HG02763 (cell line): ENCODE results near the gene RAD52.
"Not testable (repeated sequence)": the region's sequence is repeated elsewhere in the genome, so short reads cannot be mapped to it uniquely, and the experiment has no call there.

Source experiments
- ATAC-seq: cut with Tn5 transposase; IDR thresholded peaks from one replicate; pipeline ENCODE4 v1.9.1; 2021; ENCODE audit warnings: mild to moderate bottlenecking, moderate library complexity; ENCODE audit not compliant: unreplicated experiment

Gene RAD52

GRCh38 chr12:968545-968944, 19.1 kb upstream of the RAD52 start:
- no peak for ATAC-seq

DNA sequence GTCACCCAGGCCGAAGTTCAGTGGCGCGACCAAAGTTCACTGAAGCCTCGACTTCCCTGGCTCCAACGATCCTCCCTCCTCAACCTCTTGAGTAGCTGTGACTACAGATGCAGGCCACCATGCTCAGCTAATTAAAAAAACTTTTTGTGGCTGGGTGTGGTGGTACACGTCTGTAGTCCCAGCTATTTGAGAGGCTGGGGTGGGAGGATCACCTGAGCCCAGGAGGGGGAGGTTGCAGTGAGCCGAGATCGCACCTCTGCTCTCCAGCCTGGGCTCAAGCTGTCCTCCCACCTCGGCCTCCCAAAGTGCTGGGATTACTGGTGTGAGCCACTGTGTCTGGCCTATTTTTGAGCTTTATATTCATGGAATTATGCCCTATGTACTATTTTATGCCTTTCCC, 18.1 kb upstream of the RAD52 start:
- ATAC-seq, result no peak

DNA sequence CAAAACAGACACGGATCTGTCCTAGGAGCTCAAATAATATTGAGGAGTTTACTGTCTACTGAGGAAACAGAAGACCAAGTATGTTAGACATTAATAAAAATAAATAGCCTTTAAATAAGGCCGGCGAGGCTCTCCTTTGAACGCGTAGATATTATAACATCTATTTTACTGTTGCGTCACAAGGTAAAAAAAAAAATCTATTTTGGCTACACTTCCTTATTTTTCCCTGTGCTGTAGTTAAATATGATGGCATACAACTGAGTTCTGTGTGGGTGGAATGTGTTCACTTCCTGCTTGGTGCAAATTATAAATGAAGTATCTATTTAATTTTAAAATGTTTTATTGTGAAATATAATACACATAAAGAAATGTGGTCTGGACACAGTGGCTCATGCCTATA, 17.2 kb upstream of the RAD52 start:
- ATAC-seq, result no peak

GRCh38 chr12:958588-959123, 9.2 kb upstream of the RAD52 start:
- ATAC-seq, result no peak

DNA sequence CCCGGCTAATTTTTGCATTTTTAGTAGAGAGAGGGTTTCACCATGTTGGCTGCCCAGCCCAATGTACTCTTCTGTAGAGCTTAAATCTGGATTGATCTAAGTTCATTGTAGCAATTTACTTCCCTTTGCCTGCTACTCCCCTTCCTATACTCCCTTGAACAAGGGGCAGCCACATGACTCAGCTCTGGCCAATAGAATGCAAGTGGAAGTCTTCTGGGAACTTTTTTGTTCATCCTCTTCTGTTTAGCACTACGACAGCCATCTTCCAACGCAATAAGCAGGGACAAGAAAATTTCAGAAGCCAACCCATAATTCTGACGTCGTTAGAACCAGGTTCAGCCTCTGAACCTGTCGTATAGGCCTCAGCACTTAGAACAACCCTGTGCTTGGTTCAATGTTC, 6.4 kb upstream of the RAD52 start:
- ATAC-seq, result no peak

DNA sequence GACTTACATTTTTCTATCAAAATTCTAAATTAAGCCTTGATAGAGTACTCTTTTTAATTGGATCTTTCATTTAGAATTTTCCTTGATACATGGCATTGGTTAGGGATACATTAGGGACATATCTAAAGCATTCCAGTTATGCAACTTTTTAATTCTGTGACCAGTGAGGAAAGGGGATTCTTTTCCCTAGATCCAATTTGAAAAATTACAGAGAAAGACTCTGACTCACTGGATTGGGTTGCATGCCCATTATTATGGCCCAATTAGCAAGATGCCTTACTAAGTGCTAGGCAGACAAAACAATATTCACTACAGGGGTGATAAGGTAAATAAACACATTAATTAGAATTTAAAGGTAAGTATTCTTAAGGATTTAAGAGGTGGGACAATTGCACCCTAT, 5.2 kb upstream of the RAD52 start:
- ATAC-seq, result no peak

DNA sequence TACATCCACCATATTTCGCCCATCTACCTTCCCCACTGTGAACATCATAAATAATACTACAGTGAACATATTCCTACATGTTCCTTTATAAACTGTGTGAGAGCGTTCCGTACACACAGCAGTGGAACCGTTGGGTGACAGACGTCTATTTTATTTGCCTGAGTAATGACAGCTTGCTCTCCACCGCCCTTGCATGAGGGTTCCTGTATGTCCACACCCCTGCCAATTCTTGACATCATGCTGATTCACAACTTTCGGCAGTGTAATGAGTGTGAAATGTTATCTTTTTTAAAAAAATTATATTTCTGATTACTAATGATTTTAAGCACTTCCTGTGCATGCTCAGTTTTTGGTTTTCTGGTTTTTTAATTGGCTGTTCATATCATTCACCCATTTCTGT, 4.3 kb upstream of the RAD52 start:
- no peak for ATAC-seq

- no peak for ATAC-seq
Measured at GRCh38 chr12:951176-951575, 1.7 kb upstream of the RAD52 start.

DNA sequence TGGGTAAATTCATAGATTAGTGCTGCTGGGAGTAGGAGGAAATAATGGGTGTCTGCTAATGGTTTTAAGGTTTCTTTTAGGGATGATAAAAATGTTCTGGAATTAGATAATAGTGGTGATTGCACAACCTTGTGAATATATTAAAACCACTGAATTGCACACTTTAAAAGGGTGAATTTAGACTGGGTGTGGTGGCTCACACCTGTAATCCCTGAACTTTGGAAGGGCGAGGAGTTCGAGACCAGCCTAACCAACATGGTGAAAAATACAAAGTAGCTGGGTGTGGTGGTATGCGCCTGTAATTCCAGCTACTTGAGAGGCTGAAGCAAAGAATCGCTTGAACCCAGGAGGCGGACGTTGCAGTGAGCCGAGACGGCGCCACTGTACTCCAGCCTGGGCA, 1.3 kb downstream of the RAD52 start:
- ATAC-seq, result no peak

GRCh38 chr12:946631-947030, 2.9 kb downstream of the RAD52 start:
- no peak for ATAC-seq

- ATAC-seq, result no peak
Measured at GRCh38 chr12:946212-946611, 3.3 kb downstream of the RAD52 start.

- ATAC-seq, result no peak
Measured at GRCh38 chr12:944211-944610, 5.3 kb downstream of the RAD52 start.

- ATAC-seq, result no peak
Measured at GRCh38 chr12:943051-943450, 6.4 kb downstream of the RAD52 start.

DNA sequence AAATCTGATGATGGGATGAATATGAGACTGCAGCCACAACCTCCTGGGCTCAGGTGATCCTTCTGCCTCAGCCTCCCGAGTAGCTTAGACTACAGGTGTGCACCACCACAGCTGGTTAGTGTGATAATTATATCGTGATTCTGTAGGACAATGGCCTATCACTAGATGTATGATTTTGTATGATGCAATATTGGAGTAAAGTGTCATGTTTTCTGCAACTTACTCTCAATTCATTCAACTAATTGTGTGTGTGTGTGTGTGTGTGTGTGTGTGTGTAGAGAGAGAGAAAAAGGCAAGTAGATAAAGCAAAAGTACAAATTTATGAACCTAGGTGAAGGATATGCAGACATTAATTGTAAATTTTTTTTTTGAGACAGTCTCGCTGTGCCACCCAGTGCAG, 10.7 kb downstream of the RAD52 start:
- ATAC-seq, result no peak

DNA sequence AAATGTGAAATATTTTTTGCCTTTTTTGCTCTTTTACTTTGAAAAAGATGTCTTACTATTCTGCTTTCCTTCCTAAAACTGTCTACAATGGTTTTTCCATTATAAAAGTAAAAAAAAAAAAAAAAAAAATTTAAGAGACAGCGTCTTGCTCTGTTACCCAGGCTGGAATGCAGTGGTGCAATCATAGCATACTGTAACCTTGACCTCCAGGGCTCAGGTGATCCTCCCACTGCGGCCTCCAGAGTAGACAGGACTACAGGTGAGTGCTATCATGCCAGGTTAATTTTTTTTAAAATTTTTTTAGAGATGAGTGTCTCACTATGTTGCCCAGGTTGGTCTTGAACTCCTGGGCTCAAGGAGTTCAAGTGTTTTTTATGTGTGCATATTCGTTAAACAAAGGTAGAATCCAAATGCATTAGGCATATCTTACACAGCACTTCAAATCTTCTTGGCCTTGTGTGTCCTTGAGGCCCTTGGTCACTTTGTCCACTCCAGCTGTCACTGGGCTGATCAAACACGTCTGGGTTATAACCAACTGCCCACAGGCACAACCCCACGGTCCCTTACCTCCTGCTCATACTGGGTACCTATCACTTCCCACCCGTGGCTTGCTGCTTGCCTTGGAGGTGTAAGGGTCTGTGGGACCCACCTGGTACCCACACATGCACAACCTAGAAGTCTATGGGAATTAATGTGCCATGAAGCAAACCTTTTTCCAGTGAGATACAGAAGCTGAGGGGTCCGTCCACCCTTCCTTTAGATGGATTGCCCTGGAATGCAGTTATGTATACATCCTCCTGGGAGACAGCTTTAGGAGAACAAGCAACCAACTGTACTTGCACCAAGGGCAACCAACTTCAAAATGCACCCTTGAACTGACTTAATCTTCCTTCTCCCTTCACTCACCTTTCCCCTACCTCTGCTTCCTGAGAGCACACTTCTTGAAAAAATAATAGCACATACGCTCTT, 12.8 kb downstream of the RAD52 start:
- ATAC-seq, result no peak

DNA sequence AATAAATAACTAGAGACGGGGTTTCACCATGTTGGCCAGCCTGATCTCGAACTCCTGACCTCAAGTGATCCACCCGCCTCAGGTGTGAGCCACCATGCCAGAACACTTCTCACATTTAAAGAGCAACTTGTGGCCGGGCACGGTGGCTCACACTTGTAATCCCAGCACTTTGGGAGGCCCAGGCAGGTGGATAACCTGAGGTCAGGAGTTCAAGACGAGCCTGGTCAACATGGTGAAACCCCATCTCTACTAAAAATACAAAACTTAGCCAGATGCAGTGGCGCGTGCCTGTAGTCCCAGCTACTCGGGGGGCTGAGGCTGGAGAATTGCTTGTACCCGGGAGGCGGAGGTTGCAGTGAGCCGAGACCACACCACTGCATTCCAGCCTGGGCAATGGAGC, 13.6 kb downstream of the RAD52 start:
- not testable (repeated sequence) for ATAC-seq

DNA sequence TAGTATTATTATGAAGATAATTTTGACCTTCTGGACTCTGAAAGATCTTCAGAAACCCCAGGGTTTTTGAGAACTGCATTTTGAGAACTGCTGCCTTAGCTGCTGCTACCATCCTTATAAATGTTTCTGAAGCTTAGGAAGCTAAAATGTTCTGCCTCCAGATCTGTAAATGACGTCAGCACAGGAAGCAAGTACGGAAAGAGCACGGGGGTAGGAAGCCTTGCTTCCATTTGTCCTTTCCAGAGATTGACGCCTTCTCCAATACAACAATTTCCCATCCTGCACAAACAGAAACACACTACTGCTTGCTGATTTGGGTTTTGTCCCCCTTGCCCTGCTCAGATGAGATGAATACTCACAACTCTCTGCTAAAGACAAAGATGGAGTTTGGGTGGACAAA, 17.9 kb downstream of the RAD52 start:
- no peak for ATAC-seq

- no peak for ATAC-seq
Measured at GRCh38 chr12:931060-931459, 18.4 kb downstream of the RAD52 start.

- no peak for ATAC-seq
Measured at GRCh38 chr12:926641-927040, 22.9 kb downstream of the RAD52 start.

DNA sequence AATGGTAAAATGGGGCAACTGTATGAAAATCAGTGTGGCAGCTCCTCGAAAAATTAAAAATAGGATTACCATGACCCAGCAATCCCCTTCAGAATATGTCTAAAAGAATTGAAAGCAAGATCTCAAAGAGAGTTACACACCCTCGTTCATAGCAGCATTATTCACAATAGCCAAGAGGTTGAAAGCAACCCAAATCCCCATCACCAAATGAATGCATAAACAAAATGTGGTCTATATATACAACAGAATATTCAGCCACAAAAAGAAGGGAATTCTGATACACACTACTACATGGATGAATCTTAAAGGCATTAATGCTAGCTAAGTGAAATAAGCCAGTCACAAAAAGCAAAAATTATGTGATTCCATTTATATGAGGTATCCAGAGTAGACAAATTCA, 27.2 kb downstream of the RAD52 start:
- ATAC-seq, result no peak

DNA sequence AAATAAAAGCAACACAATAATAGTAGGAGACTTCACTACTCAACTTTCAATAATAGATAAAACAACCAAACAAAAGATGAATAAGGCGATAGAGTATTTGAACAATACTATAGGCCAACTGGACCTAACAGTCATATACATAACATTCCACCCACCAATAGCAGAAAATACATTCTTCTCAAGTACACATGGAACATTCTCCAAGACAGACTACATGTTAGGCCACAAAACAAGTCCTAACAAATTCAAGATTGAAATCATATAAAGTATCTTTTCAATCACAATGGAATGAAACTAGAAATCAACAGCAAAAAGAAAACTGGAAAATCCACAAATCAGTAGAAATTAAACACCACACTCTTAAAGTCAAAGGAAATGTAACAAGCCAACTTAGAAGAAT, 28.8 kb downstream of the RAD52 start:
- ATAC-seq, result no peak

GRCh38 chr12:916712-917445, 32.6 kb downstream of the RAD52 start:
- ATAC-seq, result no peak
